HepG2 (cell line): Measurements from ENCODE around the gene TSC22D1. TPM values are rescaled to one million over a fixed set of nuclear protein-coding genes. Genes with fewer than 3 reads are reported as not detected.

Source experiments
- ATAC-seq: fragments of 200-7000 bp; cut with Tn5 transposase; 3 replicates; pipeline ENCODE4 v1.9.1; 2020; ENCODE audit warnings: mild to moderate bottlenecking, moderate library complexity
- BruUV-seq: library from RNA; stranded (reverse); fragments of 400-500 nt; replicated peaks from 2 replicates; lab custom pipeline; 2021; lab: Mats Ljungman, UMichigan
- CTCF ChIA-PET: fragments of 300-600 bp; formaldehyde crosslinking; extraction: SDS; loops from one replicate; lab custom pipeline; 2021; ENCODE audit warnings: low total read pairs, inconsistent platforms, low intra/inter-chr PET ratio; lab: Yijun Ruan, JAX
- POLR2A ChIA-PET: fragments of 350-600 bp; sonication (Branson Sonifier 250); formaldehyde crosslinking; loops from one replicate; lab custom pipeline; 2020; ENCODE audit warnings: antibody characterized with exemption, inconsistent platforms; lab: Yijun Ruan, JAX
- DNase-seq: peaks from one replicate; pipeline ENCODE4 v3.0.0-alpha.2; 2015; ENCODE audit warnings: low spot score
- FAIRE-seq: peaks from 3 replicates; lab custom pipeline; 2011; peaks lifted over from hg19 to GRCh38; lab: Jason Lieb, UNC
- H2AFZ ChIP-seq: one replicate; pipeline ENCODE4 v1.6.1; 2011; ENCODE audit warnings: low read length, inconsistent platforms
- H3K27ac ChIP-seq: fragments of 300-600 bp; 3 replicates; pipeline ENCODE4 v1.8.0; 2011; ENCODE audit warnings: mixed run types, mild to moderate bottlenecking, mixed read lengths, low read length, inconsistent platforms; ENCODE audit not compliant: insufficient read depth; ENCODE audit errors: extremely low read length
- H3K27me3 ChIP-seq, 2 experiments: fragments of 200-600 bp in 1 of 2; 2 replicates in 1 of 2; 3 replicates in 1 of 2; pipeline versions ENCODE4 v1.6.0 to v1.8.0; 2011; ENCODE audit warnings: low read length in 2 of 2, mild to moderate bottlenecking in 2 of 2, moderate library complexity in 2 of 2, inconsistent platforms in 1 of 2; ENCODE audit not compliant: insufficient read depth in 2 of 2, control insufficient read depth in 1 of 2
- H3K36me3 ChIP-seq, 2 experiments: fragments of 200-600 bp in 1 of 2; replicated peaks in 1 of 2; 2 replicates in 1 of 2; 3 replicates in 1 of 2; pipeline versions ENCODE4 v1.5.1 to v1.8.0; 2011; ENCODE audit warnings: low read length in 2 of 2, inconsistent platforms in 1 of 2; ENCODE audit not compliant: insufficient read depth in 2 of 2, control insufficient read depth in 1 of 2
- H3K4me1 ChIP-seq: 2 replicates; pipeline ENCODE4 v1.5.1; 2012; ENCODE audit warnings: low read length, inconsistent platforms; ENCODE audit not compliant: insufficient read depth
- H3K4me2 ChIP-seq: 2 replicates; pipeline ENCODE4 v1.6.0; 2011; ENCODE audit warnings: low read depth, low read length, inconsistent platforms
- H3K4me3 ChIP-seq, 3 experiments: fragments of 200-600 bp in 1 of 3; sonication (generic), shearing (Covaris generic) in 1 of 3; replicated peaks in 1 of 3; 2 replicates each; pipeline ENCODE4 v1.5.1; 2011 to 2016; ENCODE audit warnings: low read length in 3 of 3, inconsistent platforms in 2 of 3, low read depth in 2 of 3, mild to moderate bottlenecking in 2 of 3, control low read depth in 1 of 3, mixed read lengths in 1 of 3; ENCODE audit not compliant: insufficient read depth in 1 of 3
- H3K79me2 ChIP-seq: one replicate; pipeline ENCODE4 v1.6.1; 2011; ENCODE audit warnings: low read length, inconsistent platforms; ENCODE audit not compliant: insufficient read depth
- H3K9ac ChIP-seq: 2 replicates; pipeline ENCODE4 v1.6.0; 2011; ENCODE audit warnings: mild to moderate bottlenecking, low read depth, low read length, inconsistent platforms; ENCODE audit not compliant: insufficient read depth
- H3K9me3 ChIP-seq: 2 replicates; pipeline ENCODE4 v1.5.1; 2012; ENCODE audit warnings: mild to moderate bottlenecking, low read length
- H4K20me1 ChIP-seq: 2 replicates; pipeline ENCODE4 v1.6.0; 2011; ENCODE audit warnings: inconsistent platforms, mild to moderate bottlenecking, low read length, moderate library complexity; ENCODE audit not compliant: insufficient read depth
- ATM ChIP-seq: fragments of 450-650 bp; IDR thresholded peaks from 2 replicates; pipeline ENCODE4 v1.7.1; 2017; ENCODE audit warnings: mild to moderate bottlenecking, borderline replicate concordance
- CBFB ChIP-seq: sonication (generic); formaldehyde crosslinking; IDR thresholded peaks from 2 replicates; pipeline ENCODE4 v1.4.0; 2020; ENCODE audit warnings: missing genetic modification reagents
- HBP1 ChIP-seq: IDR thresholded peaks from 2 replicates; pipeline ENCODE4 v1.6.1; 2016; ENCODE audit warnings: low read depth, control low read depth
- HDAC2 ChIP-seq: sonication (generic); formaldehyde crosslinking; IDR thresholded peaks from 2 replicates; pipeline ENCODE4 v1.4.0; 2020; ENCODE audit warnings: missing genetic modification reagents
- KAT2B ChIP-seq: fragments of 150-350 bp; IDR thresholded peaks from 2 replicates; pipeline ENCODE4 v1.6.1; 2014; ENCODE audit warnings: low read depth, low read length, borderline replicate concordance
- KDM1A ChIP-seq: IDR thresholded peaks from 2 replicates; pipeline ENCODE4 v1.6.1; 2016; ENCODE audit warnings: missing compliant biosample characterization
- MATR3 ChIP-seq: sonication (generic); formaldehyde crosslinking; IDR thresholded peaks from 2 replicates; pipeline ENCODE4 v1.4.0; 2020; ENCODE audit warnings: missing genetic modification reagents
- PAWR ChIP-seq: sonication (generic); formaldehyde crosslinking; IDR thresholded peaks from 2 replicates; pipeline ENCODE4 v1.4.0; 2020; ENCODE audit warnings: missing genetic modification reagents, mild to moderate bottlenecking, borderline replicate concordance
- RXRB ChIP-seq: IDR thresholded peaks from 2 replicates; pipeline ENCODE4 v1.6.1; 2016; ENCODE audit warnings: borderline replicate concordance, missing genetic modification reagents, missing compliant biosample characterization
- SMARCE1 ChIP-seq: fragments of 450-650 bp; IDR thresholded peaks from 2 replicates; pipeline ENCODE4 v1.6.1; 2017; ENCODE audit warnings: borderline replicate concordance
- YEATS4 ChIP-seq: sonication (generic); formaldehyde crosslinking; IDR thresholded peaks from 2 replicates; pipeline ENCODE4 v1.4.0; 2020; ENCODE audit warnings: missing genetic modification reagents, borderline replicate concordance
- ZNF513 ChIP-seq: sonication (generic); formaldehyde crosslinking; conservative IDR thresholded peaks from 2 replicates; pipeline ENCODE4 v1.5.0; 2020; ENCODE audit warnings: missing genetic modification reagents
- WGBS: methylation state at CpG from one replicate; pipeline ENCODE4 v1.1.6; 2017; ENCODE audit warnings: low lambda C conversion rate; 5-methylcytosine and 5-hydroxymethylcytosine counted together
- in situ Hi-C: cut with HindIII; loops from 2 replicates; pipeline ENCODE4 v1.10.0; 2017; ENCODE audit warnings: low pct_unique_long_range_greater_than_20kb; ENCODE audit not compliant: extremely low pct_ligation_motif_present
- intact Hi-C: fragments of 100-400 bp; cut with micrococcal nuclease; formaldehyde crosslinking; loops from one replicate; pipeline ENCODE4 v1.10.0; 2022; ENCODE audit not compliant: unreplicated experiment
- polyA plus RNA-seq, 8 experiments: library from polyadenylated mRNA; depleted of rRNA in 3 of 8; stranded (reverse) in 7 of 8; unstranded in 1 of 8; fragments of >200 nt; fragmentation: Illumina TruSeq in 4 of 8; extraction: Trizol in 4 of 8; gene quantifications; 2 replicates each; pipeline versions ENCODE4 v1.2.1 to v1.2.3, GENCODE V29; 2011 to 2016; ENCODE audit warnings: low read depth in 4 of 8, missing spikeins in 1 of 8, mixed read lengths in 1 of 8; ENCODE audit not compliant: insufficient read depth in 1 of 8
- total RNA-seq, 5 experiments: library from RNA; depleted of rRNA; stranded (reverse); fragments of >200 nt; fragmentation: Illumina TruSeq; extraction: Trizol; gene quantifications; 2 replicates each; pipeline ENCODE4 v1.2.3, GENCODE V29; 2016; ENCODE audit warnings: low read depth in 1 of 5
- TF ChIP-seq, protein P1 (sequence below): sonication (generic); formaldehyde crosslinking; IDR thresholded peaks from 2 replicates; pipeline ENCODE4 v1.4.0; 2020; ENCODE audit warnings: missing genetic modification reagents; ENCODE audit errors: not compliant biosample characterization

TSC22D1 gene
- total and polyA plus RNA-seq, 2 of the 13 experiments (the other 11 are each of a cell fraction or from before 2014, with no cell fraction given): 18.4 to 35.7 TPM

- no peak for TF ChIP-seq HDAC2 (CRISPR knock-in tag)
- TF ChIP-seq HBP1 (CRISPR knock-in tag): no peak
- TF ChIP-seq SMARCE1: no peak
- TF ChIP-seq ATM: no peak
- no peak for TF ChIP-seq PAWR (CRISPR knock-in tag)
Measured at GRCh38 chr13:44399074-44399473, 177.1 kb downstream of the TSC22D1 start (continued).

DNA sequence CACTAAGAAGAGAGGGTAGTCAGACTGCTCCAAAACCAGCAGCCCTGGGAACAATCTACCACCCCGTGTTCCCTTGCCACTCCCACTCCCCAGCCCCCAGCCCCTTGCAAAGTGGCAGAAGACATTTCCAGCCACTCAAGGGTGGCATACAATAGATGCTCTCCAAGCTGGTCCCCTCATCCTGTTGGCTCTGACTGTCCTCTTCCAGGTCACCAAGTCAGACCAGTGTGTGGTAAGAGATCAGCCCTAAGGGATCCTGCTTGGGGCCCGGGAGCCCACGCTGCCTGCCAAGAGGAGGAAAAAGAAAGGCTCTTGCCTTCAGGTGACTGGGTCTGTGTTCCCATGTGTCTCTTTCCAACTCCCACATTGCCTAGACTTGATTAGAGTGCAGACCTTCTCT is 177.5 kb downstream of the TSC22D1 start:
- Histone ChIP-seq H3K4me1 (peaks cover 40% of the 10 kb centered on the region), H3K27ac (no peak overlapping the region), H3K4me3 (no peak overlapping the region), H2AFZ (no peak overlapping the region), H3K4me2 (no peak overlapping the region), H3K9ac (no peak overlapping the region)
- DNase-seq: no peak
- TF ChIP-seq RXRB (no peak), MATR3 (CRISPR knock-in tag) (no peak), KAT2B (no peak), YEATS4 (CRISPR knock-in tag) (no peak), ZNF513 (CRISPR knock-in tag) (no peak), KDM1A (CRISPR knock-in tag) (no peak), CBFB (CRISPR knock-in tag) (no peak)
- TF ChIP-seq, protein P1, sequence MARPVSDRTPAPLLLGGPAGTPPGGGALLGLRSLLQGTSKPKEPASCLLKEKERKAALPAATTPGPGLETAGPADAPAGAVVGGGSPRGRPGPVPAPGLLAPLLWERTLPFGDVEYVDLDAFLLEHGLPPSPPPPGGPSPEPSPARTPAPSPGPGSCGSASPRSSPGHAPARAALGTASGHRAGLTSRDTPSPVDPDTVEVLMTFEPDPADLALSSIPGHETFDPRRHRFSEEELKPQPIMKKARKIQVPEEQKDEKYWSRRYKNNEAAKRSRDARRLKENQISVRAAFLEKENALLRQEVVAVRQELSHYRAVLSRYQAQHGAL (CRISPR knock-in tag): no peak
- TF ChIP-seq, all 625 proteins: peak for 0
- H3K36me3 ChIP-seq: no peaks in the 10 kb centered on the region
- no peaks in the 10 kb centered on the region for H3K79me2 ChIP-seq
- CTCF ChIA-PET: no interaction called here
- FAIRE-seq: no peak
- ATAC-seq: no peak
- POLR2A ChIA-PET: interaction anchor here (1.1 kb wide), 1 partner anchor 39 kb away, joined by 3 read pairs; no protein-coding TSS in a partner anchor
- WGBS: 85% methylated on average over 1 of the region's 3 CpGs
- in situ Hi-C loops: no loop called here
- intact Hi-C loops: no loop called here
- no peaks in the 10 kb centered on the region for H3K9me3 ChIP-seq
- no peaks in the 10 kb centered on the region for H4K20me1 ChIP-seq
- no peaks in the 10 kb centered on the region for H3K27me3 ChIP-seq
- BruUV-seq: no TSS peak
